Loucy (cell line): ENCODE results near the gene P4HB.

ENCODE experiments used
- H2AFZ ChIP-seq: fragments of 200-600 bp; sonication (generic); 2 replicates; pipeline ENCODE4 v1.6.0; 2016; ENCODE audit warnings: antibody characterized with exemption, mild to moderate bottlenecking, low read length, moderate library complexity
- H3F3A ChIP-seq: fragments of 200-600 bp; 2 replicates; pipeline ENCODE4 v1.6.0; 2016; ENCODE audit warnings: antibody characterized with exemption, low read depth, mild to moderate bottlenecking
- H3K27me3 ChIP-seq: fragments of 200-600 bp; sonication (generic); 2 replicates; pipeline ENCODE4 v1.6.1; 2014; ENCODE audit warnings: low read length, mild to moderate bottlenecking; ENCODE audit not compliant: insufficient read depth, poor library complexity, severe bottlenecking
- H3K36me3 ChIP-seq: fragments of 200-600 bp; sonication (generic); 2 replicates; pipeline ENCODE4 v1.6.1; 2016; ENCODE audit warnings: low read length; ENCODE audit not compliant: insufficient read depth
- H3K4me1 ChIP-seq: fragments of 200-600 bp; sonication (generic); 2 replicates; pipeline ENCODE4 v1.5.1; 2014; ENCODE audit warnings: low read length, mild to moderate bottlenecking; ENCODE audit not compliant: insufficient read depth, poor library complexity, severe bottlenecking
- H3K4me2 ChIP-seq: fragments of 200-600 bp; sonication (generic); 2 replicates; pipeline ENCODE4 v1.6.0; 2014; ENCODE audit warnings: antibody characterized with exemption, low read length, low read depth, mild to moderate bottlenecking; ENCODE audit not compliant: poor library complexity, severe bottlenecking
- H3K4me3 ChIP-seq: fragments of 200-600 bp; sonication (generic); 2 replicates; pipeline ENCODE4 v1.5.1; 2014; ENCODE audit warnings: low read length, mild to moderate bottlenecking, mixed read lengths; ENCODE audit not compliant: poor library complexity, severe bottlenecking
- H3K79me2 ChIP-seq: fragments of 200-600 bp; sonication (generic); 2 replicates; pipeline ENCODE4 v1.6.1; 2014; ENCODE audit warnings: low read length; ENCODE audit not compliant: insufficient read depth
- H3K9ac ChIP-seq: fragments of 200-600 bp; sonication (generic); 2 replicates; pipeline ENCODE4 v1.6.0; 2014; ENCODE audit warnings: mild to moderate bottlenecking, low read depth, low read length, moderate library complexity; ENCODE audit not compliant: poor library complexity, severe bottlenecking
- H3K9me2 ChIP-seq: fragments of 200-600 bp; sonication (generic); replicated peaks from 2 replicates; pipeline ENCODE4 v1.6.1; 2016; ENCODE audit warnings: low read depth, low read length, mixed read lengths
- H3K9me3 ChIP-seq: fragments of 200-600 bp; sonication (generic); 2 replicates; pipeline ENCODE4 v1.6.1; 2014; ENCODE audit warnings: mild to moderate bottlenecking, antibody characterized with exemption, low read length, low read depth; ENCODE audit not compliant: insufficient read depth
- H4K20me1 ChIP-seq: fragments of 200-600 bp; sonication (generic); 2 replicates; pipeline ENCODE4 v1.6.0; 2014; ENCODE audit warnings: antibody characterized with exemption, low read length, mild to moderate bottlenecking; ENCODE audit not compliant: insufficient read depth, poor library complexity, severe bottlenecking
- CTCF ChIP-seq: fragments of 200-600 bp; sonication (generic); conservative IDR thresholded peaks from 2 replicates; pipeline ENCODE4 v1.5.1; 2014; ENCODE audit warnings: mild to moderate bottlenecking, antibody characterized with exemption, low read length
- EZH2phosphoT487 ChIP-seq: fragments of 200-600 bp; IDR thresholded peaks from 2 replicates; pipeline ENCODE4 v1.6.1; 2018; ENCODE audit warnings: antibody characterized with exemption, mild to moderate bottlenecking, moderate library complexity, borderline replicate concordance

Gene P4HB

DNA sequence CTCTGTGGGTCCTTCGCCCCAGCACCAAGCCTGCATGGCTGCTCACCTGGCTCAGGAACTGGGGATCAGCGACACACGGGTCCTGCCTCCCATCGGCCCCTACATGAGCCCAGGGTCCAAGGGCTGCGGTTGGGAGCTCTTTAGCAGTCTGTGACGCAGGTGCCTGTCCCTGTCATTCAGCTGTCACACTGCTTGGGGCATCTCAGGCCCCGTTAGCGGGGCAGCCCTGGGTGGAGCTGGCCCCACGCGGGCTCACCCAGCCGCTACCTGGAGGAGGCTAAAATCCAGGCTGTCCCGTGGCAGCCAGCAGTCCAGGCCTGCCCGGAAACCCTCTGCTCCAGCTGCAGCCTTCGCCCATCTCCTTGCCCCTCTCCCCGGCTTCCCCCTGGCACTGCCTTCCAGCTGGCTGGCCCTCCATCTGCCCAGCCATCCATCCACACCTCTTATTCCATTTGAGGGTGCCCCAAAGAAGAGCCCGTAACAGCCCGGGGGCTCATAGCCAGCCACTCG, 53.1 kb downstream of the P4HB start:
- no peaks in the 10 kb centered on the region for H3K9me3 ChIP-seq
- H3F3A ChIP-seq, result no peaks in the 10 kb centered on the region
- H3K9ac ChIP-seq, result no peak overlapping the region
- no peaks in the 10 kb centered on the region for H3K4me1 ChIP-seq
- no peaks in the 10 kb centered on the region for H3K27me3 ChIP-seq
- H3K9me2 ChIP-seq, result no peaks in the 10 kb centered on the region
- H3K79me2 ChIP-seq, result no peaks in the 10 kb centered on the region
- no peak overlapping the region for H3K4me2 ChIP-seq
- H4K20me1 ChIP-seq, result no peaks in the 10 kb centered on the region
- H3K4me3 ChIP-seq, result no peak overlapping the region
- no peak overlapping the region for H2AFZ ChIP-seq
- TF ChIP-seq EZH2phosphoT487, result no peak
- H3K36me3 ChIP-seq, result no peaks in the 10 kb centered on the region

GRCh38 chr17:81806461-81807209, 53.7 kb downstream of the P4HB start:
- Histone ChIP-seq H3K9me3 (no peaks in the 10 kb centered on the region), H3K9ac (no peak overlapping the region), H3K9me2 (no peaks in the 10 kb centered on the region), H2AFZ (no peak overlapping the region), H3K79me2 (no peaks in the 10 kb centered on the region), H3K4me3 (no peak overlapping the region), H4K20me1 (no peaks in the 10 kb centered on the region), H3K27me3 (no peaks in the 10 kb centered on the region), H3K4me1 (no peaks in the 10 kb centered on the region), H3K4me2 (no peak overlapping the region), H3F3A (no peaks in the 10 kb centered on the region), H3K36me3 (no peaks in the 10 kb centered on the region)
- TF ChIP-seq CTCF (no peak), EZH2phosphoT487 (no peak)

DNA sequence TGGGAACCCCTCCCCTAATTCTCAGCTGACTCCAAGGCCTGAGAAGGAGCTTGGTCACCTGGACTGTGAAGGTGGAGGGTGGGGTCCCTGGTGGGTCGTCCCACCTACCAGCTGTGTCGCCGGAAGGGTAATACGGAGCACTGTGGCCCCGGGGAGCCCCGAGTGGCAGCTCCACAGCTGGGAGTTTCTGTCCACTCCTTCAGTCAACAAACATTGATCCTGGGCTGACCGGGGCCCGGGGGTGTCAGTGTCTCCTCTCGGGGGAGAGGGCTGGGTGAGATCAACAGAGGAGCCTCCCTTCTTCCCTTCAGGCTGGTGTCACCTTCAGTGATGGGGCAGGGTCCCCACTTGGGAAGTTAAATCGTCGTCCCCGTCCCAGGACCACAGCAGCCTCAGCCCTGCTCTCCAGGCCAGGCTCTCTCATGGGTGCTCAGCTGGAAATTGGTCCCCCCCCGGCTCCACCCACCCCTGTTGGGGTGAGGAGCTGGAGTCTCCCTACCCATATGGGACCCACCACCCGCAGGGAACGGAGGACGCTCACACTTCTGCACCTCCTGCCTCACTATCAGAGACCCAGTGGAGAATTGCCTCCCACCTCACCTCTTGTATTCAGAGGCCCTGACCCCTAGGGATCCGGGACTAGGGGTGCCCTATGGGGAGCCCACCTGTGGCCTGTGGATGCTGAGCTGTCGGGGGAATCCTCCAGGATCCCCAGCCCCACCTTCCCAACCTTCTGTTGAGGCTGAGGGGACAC, 54.5 kb downstream of the P4HB start:
- H3F3A ChIP-seq, result no peaks in the 10 kb centered on the region

More for the DNA sequence above, 54.5 kb downstream of the P4HB start:
- Histone ChIP-seq H3K4me1 (no peaks in the 10 kb centered on the region), H4K20me1 (no peaks in the 10 kb centered on the region), H3K9me2 (no peaks in the 10 kb centered on the region), H2AFZ (no peak overlapping the region), H3K36me3 (no peaks in the 10 kb centered on the region), H3K9ac (no peak overlapping the region), H3K79me2 (no peaks in the 10 kb centered on the region), H3K27me3 (no peaks in the 10 kb centered on the region), H3K4me2 (no peak overlapping the region), H3K9me3 (no peaks in the 10 kb centered on the region), H3K4me3 (no peak overlapping the region)
- TF ChIP-seq CTCF, result no peak
